Measurements from ENCODE around the gene PDIA3.

DNA sequence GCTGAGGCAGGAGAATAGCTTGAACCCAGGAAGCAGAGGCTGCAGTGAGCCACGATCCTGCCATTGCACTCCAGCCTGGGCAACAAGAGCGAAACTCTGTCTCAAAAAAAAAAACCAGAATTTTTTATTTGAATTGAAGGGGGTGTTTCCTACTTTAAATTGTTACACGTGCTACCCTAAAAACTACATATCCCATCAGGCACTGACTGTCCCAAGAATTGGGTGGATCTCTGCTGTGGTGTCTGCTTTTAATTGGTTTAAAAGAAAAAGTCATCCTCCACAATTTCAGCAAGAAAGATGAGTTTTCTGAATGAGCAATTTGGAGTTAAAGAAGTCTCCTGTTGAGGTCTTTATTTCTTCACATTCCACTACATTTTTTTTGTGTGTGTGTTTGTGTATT lies 2.1 kb downstream of the PDIA3 start:
- TF ChIP-seq CTCF (conservative IDR thresholded peaks at IDR 0.05; ENCODE audit: low read depth, low read length) (no peak), EZH2 (IDR thresholded peaks at IDR 0.05; ENCODE audit: borderline replicate concordance, low read depth, low read length, poor library complexity, severe bottlenecking) (no peak)
